NCI-H1092 (cell line): Measurements from ENCODE around the gene KLHL17.
"Not testable (repeated sequence)": the region's sequence is repeated elsewhere in the genome, so short reads cannot be mapped to it uniquely, and the experiment has no call there.

Source experiments
- DNase-seq: peaks from one replicate; lab custom pipeline; 2025; lab: John Stamatoyannopoulos, UW

Gene KLHL17

GRCh38 chr1:970242-970972 lies 10.0 kb downstream of the KLHL17 start:
- no peak for DNase-seq

- no peak for DNase-seq
These were observed 10.8 kb downstream of the KLHL17 start for GRCh38 chr1:970973-971730.

- no peak for DNase-seq
These were observed 11.5 kb downstream of the KLHL17 start for GRCh38 chr1:971751-972506.

- DNase-seq, result no peak
These were observed 12.5 kb downstream of the KLHL17 start for GRCh38 chr1:972726-973458.

GRCh38 chr1:973459-974292 lies 13.3 kb downstream of the KLHL17 start:
- DNase-seq, result no peak

GRCh38 chr1:974293-974640 lies 13.9 kb downstream of the KLHL17 start:
- DNase-seq, result no peak

- DNase-seq, result no peak
These were observed 14.4 kb downstream of the KLHL17 start for GRCh38 chr1:974687-975328.

GRCh38 chr1:975365-975764 lies 15.0 kb downstream of the KLHL17 start:
- DNase-seq, result no peak

- no peak for DNase-seq
These were observed 15.7 kb downstream of the KLHL17 start for GRCh38 chr1:975896-976683.

GRCh38 chr1:976791-977190 lies 16.4 kb downstream of the KLHL17 start:
- not testable (repeated sequence) for DNase-seq

GRCh38 chr1:978069-978834 lies 17.9 kb downstream of the KLHL17 start:
- DNase-seq, result no peak

- DNase-seq, result no peak
These were observed 18.7 kb downstream of the KLHL17 start for GRCh38 chr1:978835-979743.

- no peak for DNase-seq
These were observed 19.3 kb downstream of the KLHL17 start for GRCh38 chr1:979744-980072.

GRCh38 chr1:980137-980571 lies 19.8 kb downstream of the KLHL17 start:
- no peak for DNase-seq

- no peak for DNase-seq
These were observed 20.4 kb downstream of the KLHL17 start for GRCh38 chr1:980602-981395.

- no peak for DNase-seq
These were observed 21.1 kb downstream of the KLHL17 start for GRCh38 chr1:981491-981954.

- DNase-seq, result no peak
These were observed 21.7 kb downstream of the KLHL17 start, which contains the start of gene PERM1 for GRCh38 chr1:981955-982558. Gene PERM1 (minus strand): TSS chr1:982093. CDS start chr1:981029, 1,064 bp downstream.
